Measurements from ENCODE around the gene SYT2.

Gene SYT2

GRCh38 chr1:202673531-202673930 is 36.7 kb downstream of the SYT2 start:
- FAIRE-seq = no peak

- FAIRE-seq = no peak
Observed at GRCh38 chr1:202671399-202671798, 38.9 kb downstream of the SYT2 start.

GRCh38 chr1:202665417-202665816 is 44.8 kb downstream of the SYT2 start:
- no peak for FAIRE-seq

- no peak for FAIRE-seq
Observed at GRCh38 chr1:202664083-202664482, 46.2 kb downstream of the SYT2 start.

GRCh38 chr1:202663131-202663530 is 47.1 kb downstream of the SYT2 start:
- no peak for FAIRE-seq

- FAIRE-seq = no peak
Observed at GRCh38 chr1:202662081-202662480, 48.2 kb downstream of the SYT2 start.

GRCh38 chr1:202661136-202661845 is 49.0 kb downstream of the SYT2 start:
- no peak for FAIRE-seq

- no peak for FAIRE-seq
Observed at GRCh38 chr1:202659974-202660373, 50.3 kb downstream of the SYT2 start.

- no peak for FAIRE-seq
Observed at GRCh38 chr1:202659541-202659940, 50.7 kb downstream of the SYT2 start.

GRCh38 chr1:202658769-202659168 is 51.5 kb downstream of the SYT2 start:
- no peak for FAIRE-seq

GRCh38 chr1:202658251-202658759 is 51.9 kb downstream of the SYT2 start:
- FAIRE-seq = no peak

GRCh38 chr1:202656951-202657646 is 53.2 kb downstream of the SYT2 start:
- no peak for FAIRE-seq

GRCh38 chr1:202656057-202656456 is 54.2 kb downstream of the SYT2 start:
- no peak for FAIRE-seq

GRCh38 chr1:202654079-202654478 is 56.2 kb downstream of the SYT2 start:
- no peak for FAIRE-seq

- FAIRE-seq = no peak
Observed at GRCh38 chr1:202649553-202650392, 60.5 kb downstream of the SYT2 start.

- no peak for FAIRE-seq
Observed at GRCh38 chr1:202648605-202649226, 61.5 kb downstream of the SYT2 start.

- no peak for FAIRE-seq
Observed at GRCh38 chr1:202645097-202645476, 65.2 kb downstream of the SYT2 start.

GRCh38 chr1:202644219-202645096 is 65.8 kb downstream of the SYT2 start:
- FAIRE-seq = no peak

- FAIRE-seq = no peak
Observed at GRCh38 chr1:202643397-202644218, 66.6 kb downstream of the SYT2 start.

- no peak for FAIRE-seq
Observed at GRCh38 chr1:202642619-202643291, 67.5 kb downstream of the SYT2 start.
